ENCODE data around the gene CIAO2A. TPM values are rescaled to one million over a fixed set of nuclear protein-coding genes. Genes with fewer than 3 reads are reported as not detected.
A peak's percentile ranks its signal among the peaks of the same experiment; 100 is the strongest.

The CIAO2A gene
- total RNA-seq, 3 donors from 2014 or later: 42.6 to 71.8 (median 50.9) TPM

DNA sequence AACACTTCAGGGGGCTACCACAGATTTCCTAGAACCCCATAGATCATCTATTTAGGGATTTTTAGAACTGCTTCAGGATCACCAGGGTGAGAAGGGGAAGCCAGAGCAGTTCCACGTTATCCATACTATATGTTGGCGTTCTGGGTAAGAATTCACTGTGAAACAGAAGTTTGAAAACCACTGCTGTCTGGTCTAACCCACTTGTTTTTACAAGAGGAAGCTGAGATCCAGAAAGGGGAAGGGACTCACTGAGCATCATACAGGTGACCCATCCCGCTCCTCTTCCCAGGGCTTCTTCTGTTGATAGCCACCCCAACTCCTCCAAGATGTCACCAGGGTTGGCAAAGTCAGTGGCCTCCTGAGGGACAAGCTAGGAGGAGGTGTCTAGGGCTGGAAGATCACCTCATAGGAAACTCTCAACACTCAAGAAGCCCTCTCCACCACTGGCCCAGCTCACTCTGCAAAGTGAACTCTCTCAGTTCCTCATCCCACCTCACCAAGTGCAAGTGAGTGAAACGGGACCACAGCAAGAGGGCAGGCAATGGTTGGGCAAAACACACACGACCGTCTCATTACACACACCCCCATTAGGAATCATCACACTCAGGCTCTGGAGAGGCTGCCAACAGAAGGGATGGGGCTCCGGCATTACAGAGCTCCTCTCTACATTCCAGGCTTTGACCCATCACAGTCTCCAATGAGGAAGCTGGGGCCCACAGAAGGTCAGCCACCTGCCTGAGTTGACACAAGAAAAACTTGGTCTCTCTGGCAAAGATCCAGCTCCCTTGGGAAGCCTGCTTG is 49.1 kb downstream of the CIAO2A start:
- intact Hi-C loops (cut with DNase I; ENCODE audit: low total_unique reads): no loop called here
- no peak overlapping the region for H3K27ac ChIP-seq

DNA sequence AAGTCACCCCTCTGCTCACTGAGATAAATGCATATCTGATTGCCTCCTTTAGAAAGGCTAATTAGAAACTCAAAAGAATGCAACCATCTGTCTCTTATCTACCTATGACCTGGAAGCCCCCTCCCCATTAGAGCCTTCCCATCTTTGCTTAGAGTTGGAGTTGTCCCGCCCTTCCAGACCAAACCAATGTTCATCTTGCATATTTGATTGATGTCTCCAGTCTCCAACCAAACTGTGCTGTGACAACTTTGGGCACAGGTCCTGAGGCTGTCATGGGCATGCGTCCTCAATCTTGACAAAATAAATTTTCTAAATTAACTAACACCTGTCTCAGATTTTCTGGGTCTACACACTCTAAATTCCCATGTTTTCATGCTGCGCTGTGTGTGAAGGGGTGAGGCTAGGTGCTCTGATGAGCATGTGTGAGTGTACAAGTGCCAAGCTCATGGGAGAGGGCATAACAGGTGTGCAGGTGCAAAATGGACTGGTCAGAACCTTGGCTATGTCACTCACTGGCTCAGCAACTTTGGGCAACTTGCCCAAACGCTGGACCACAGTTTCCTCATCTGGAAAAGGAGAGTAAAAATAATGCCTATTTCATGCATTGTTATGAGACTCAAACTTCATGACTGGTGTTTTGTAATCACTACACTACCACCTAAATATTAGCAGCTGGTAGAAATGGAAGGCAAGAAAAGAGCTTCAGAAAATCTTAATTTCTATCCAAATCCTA is 54.6 kb downstream of the CIAO2A start:
- Histone ChIP-seq H3K36me3 (no peaks in the 10 kb centered on the region), H3K4me3 (no peak overlapping the region), H3K4me1 (no peaks in the 10 kb centered on the region), H3K9me3 (no peaks in the 10 kb centered on the region), H3K27me3 (no peaks in the 10 kb centered on the region), H3K27ac (no peak overlapping the region)
- no peak for TF ChIP-seq POLR2AphosphoS5 (IDR thresholded peaks at IDR 0.05)
- TF ChIP-seq POLR2A (IDR thresholded peaks at IDR 0.05): no peak
- TF ChIP-seq, protein P1, sequence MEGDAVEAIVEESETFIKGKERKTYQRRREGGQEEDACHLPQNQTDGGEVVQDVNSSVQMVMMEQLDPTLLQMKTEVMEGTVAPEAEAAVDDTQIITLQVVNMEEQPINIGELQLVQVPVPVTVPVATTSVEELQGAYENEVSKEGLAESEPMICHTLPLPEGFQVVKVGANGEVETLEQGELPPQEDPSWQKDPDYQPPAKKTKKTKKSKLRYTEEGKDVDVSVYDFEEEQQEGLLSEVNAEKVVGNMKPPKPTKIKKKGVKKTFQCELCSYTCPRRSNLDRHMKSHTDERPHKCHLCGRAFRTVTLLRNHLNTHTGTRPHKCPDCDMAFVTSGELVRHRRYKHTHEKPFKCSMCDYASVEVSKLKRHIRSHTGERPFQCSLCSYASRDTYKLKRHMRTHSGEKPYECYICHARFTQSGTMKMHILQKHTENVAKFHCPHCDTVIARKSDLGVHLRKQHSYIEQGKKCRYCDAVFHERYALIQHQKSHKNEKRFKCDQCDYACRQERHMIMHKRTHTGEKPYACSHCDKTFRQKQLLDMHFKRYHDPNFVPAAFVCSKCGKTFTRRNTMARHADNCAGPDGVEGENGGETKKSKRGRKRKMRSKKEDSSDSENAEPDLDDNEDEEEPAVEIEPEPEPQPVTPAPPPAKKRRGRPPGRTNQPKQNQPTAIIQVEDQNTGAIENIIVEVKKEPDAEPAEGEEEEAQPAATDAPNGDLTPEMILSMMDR (IDR thresholded peaks at IDR 0.05): no peak
- intact Hi-C loops (cut with DNase I; ENCODE audit: low total_unique reads): no loop called here
- DNase-seq (ENCODE audit: low spot score in 2 of 2): no peak

More for the DNA sequence above, 49.1 kb downstream of the CIAO2A start:
- Histone ChIP-seq H3K36me3 (no peaks in the 10 kb centered on the region), H3K9me3 (no peaks in the 10 kb centered on the region), H3K27me3 (no peaks in the 10 kb centered on the region), H3K4me3 (peak overlapping the region in 2 of 3 donors; percentile 73 to 81), H3K4me1 (no peaks in the 10 kb centered on the region)
- no peak for TF ChIP-seq POLR2A (IDR thresholded peaks at IDR 0.05)
- TF ChIP-seq, protein P1 (IDR thresholded peaks at IDR 0.05): no peak
- DNase-seq (ENCODE audit: low spot score in 2 of 2): no peak

DNA sequence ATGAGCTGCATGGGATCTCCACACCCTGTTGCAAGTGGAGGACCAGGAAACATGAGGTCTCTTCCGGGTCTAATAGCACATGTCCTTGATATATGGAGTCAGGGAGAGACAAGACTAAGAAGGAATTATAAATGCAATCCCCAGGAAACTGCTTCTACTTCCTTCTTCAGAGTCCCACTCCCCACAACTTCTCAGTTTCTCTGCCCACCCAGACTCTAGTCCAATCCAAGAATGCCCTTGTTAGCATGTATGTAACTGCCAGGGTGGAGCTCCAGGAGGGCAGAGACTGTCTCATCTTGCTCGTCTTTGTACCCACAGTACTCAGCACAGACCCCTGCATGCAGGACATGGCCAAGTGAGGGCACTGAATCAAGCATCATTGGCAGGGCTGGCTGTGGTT is 55.7 kb downstream of the CIAO2A start:
- TF ChIP-seq POLR2AphosphoS5 (IDR thresholded peaks at IDR 0.05) (no peak), POLR2A (IDR thresholded peaks at IDR 0.05) (no peak)
- TF ChIP-seq, protein P1 (IDR thresholded peaks at IDR 0.05): no peak
- H3K27me3 ChIP-seq: no peaks in the 10 kb centered on the region
- no peak for DNase-seq (ENCODE audit: low spot score in 2 of 2)
- intact Hi-C loops (cut with DNase I; ENCODE audit: low total_unique reads): no loop called here
- H3K27ac ChIP-seq: no peak overlapping the region
- no peaks in the 10 kb centered on the region for H3K36me3 ChIP-seq
- no peak overlapping the region for H3K4me3 ChIP-seq
- no peaks in the 10 kb centered on the region for H3K9me3 ChIP-seq
- no peaks in the 10 kb centered on the region for H3K4me1 ChIP-seq

DNA sequence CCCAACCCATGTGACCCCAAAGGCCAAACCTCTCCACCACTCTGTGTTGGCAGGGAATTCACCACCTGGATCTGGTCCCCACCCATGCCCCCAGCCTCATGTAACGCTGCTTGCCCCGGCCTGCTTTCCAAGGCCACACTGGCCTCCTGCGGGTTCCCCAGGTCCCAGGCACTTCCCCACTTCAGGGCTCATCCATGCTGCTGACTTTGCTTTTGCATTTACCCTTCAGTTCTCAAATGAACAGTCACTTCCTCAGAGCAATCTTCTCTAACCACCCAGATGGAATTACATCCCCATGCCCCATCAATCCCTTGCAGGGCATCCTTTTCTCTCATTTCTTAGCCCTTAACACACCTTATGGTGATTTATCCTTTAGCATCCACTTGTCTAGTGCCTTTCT is 56.5 kb downstream of the CIAO2A start:
- TF ChIP-seq, protein P1 (IDR thresholded peaks at IDR 0.05): no peak
- TF ChIP-seq POLR2AphosphoS5 (IDR thresholded peaks at IDR 0.05): no peak
- no peak for TF ChIP-seq POLR2A (IDR thresholded peaks at IDR 0.05)
- Histone ChIP-seq H3K27me3 (no peaks in the 10 kb centered on the region), H3K27ac (no peak overlapping the region), H3K4me3 (no peak overlapping the region), H3K4me1 (no peaks in the 10 kb centered on the region), H3K36me3 (no peaks in the 10 kb centered on the region), H3K9me3 (no peaks in the 10 kb centered on the region)
- DNase-seq (ENCODE audit: low spot score in 2 of 2): no peak
- intact Hi-C loops (cut with DNase I; ENCODE audit: low total_unique reads): no loop called here

DNA sequence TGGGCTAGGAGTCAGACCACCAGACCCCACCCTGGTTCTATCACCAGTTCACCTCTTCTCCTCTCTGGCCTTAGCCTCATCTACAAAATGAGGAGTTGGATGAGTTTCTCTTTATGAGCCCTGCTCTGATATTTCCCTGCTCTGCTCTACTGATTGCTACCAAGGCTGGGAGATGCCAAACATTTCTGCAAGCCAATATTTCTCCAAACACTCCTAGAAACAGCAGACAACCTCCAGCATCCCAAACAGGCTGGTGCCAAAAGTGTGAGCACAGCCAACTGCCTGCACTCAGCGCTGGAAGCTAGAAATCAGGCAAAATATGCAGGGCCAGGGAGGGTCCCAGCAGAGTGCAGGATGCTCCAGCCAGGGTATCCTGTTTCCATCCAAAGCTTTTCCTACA is 58.1 kb downstream of the CIAO2A start:
- H3K4me1 ChIP-seq: no peaks in the 10 kb centered on the region
- DNase-seq (ENCODE audit: low spot score in 2 of 2): no peak
- no peaks in the 10 kb centered on the region for H3K36me3 ChIP-seq
- no peak overlapping the region for H3K27ac ChIP-seq
- TF ChIP-seq POLR2AphosphoS5 (IDR thresholded peaks at IDR 0.05) (no peak), POLR2A (IDR thresholded peaks at IDR 0.05) (no peak)
- TF ChIP-seq, protein P1 (IDR thresholded peaks at IDR 0.05): no peak
- no peak overlapping the region for H3K4me3 ChIP-seq
- no peaks in the 10 kb centered on the region for H3K9me3 ChIP-seq
- intact Hi-C loops (cut with DNase I; ENCODE audit: low total_unique reads): no loop called here
- H3K27me3 ChIP-seq: no peaks in the 10 kb centered on the region
